ENCODE measurements around the gene POLD1. TPM values are rescaled to one million over a fixed set of nuclear protein-coding genes. Genes with fewer than 3 reads are reported as not detected.

The POLD1 gene
- total RNA-seq, 1 donor from 2014 or later: 54.4 TPM

DNA sequence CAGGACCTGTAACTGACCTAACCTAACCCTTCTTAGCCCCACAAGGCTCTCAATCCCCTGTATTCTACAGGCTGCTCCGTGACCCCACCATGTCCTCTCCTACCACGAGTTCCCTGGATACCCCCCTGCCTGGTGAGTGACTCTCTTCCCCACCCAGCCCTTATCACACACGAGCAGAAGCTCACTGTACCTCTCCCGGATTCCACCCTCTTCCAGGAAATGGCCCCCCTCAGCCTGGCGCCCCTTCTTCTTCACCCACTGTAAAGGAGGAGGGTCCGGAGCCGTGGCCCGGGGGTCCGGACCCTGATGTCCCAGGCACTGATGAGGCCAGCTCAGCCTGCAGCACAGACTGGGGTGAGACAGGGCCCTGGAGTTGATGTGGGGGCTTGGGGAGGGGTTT lies 6.6 kb upstream of the POLD1 start:
- DNase-seq (ENCODE audit: low spot score): no peak
- TF ChIP-seq CTCF (IDR thresholded peaks at IDR 0.05; ENCODE audit: unreplicated experiment): no peak
- Mint-ChIP-seq H3K9me3 (ENCODE audit: unreplicated experiment) (no peaks in the 10 kb centered on the region), H3K27ac (ENCODE audit: unreplicated experiment) (no peak overlapping the region), H3K4me1 (ENCODE audit: unreplicated experiment) (peaks cover 4% of the 10 kb centered on the region), H3K36me3 (ENCODE audit: low read depth, unreplicated experiment) (peaks cover 27% of the 10 kb centered on the region), H3K4me3 (ENCODE audit: unreplicated experiment) (peak overlapping the region; percentile 81), H3K27me3 (ENCODE audit: unreplicated experiment) (peaks cover 14% of the 10 kb centered on the region)

- no peak overlapping the region for H3K27ac Mint-ChIP-seq (ENCODE audit: unreplicated experiment)
- no peak for TF ChIP-seq CTCF (IDR thresholded peaks at IDR 0.05; ENCODE audit: unreplicated experiment)
- no peak for DNase-seq (ENCODE audit: low spot score)
- H3K36me3 Mint-ChIP-seq (ENCODE audit: low read depth, unreplicated experiment): peaks cover 30% of the 10 kb centered on the region
- peak overlapping the region; percentile 70 for H3K4me3 Mint-ChIP-seq (ENCODE audit: unreplicated experiment)
- H3K27me3 Mint-ChIP-seq (ENCODE audit: unreplicated experiment): peaks cover 17% of the 10 kb centered on the region
- peaks cover 6% of the 10 kb centered on the region for H3K4me1 Mint-ChIP-seq (ENCODE audit: unreplicated experiment)
- no peaks in the 10 kb centered on the region for H3K9me3 Mint-ChIP-seq (ENCODE audit: unreplicated experiment)
These were observed 5.8 kb upstream of the POLD1 start for GRCh38 chr19:50378169-50378862.

DNA sequence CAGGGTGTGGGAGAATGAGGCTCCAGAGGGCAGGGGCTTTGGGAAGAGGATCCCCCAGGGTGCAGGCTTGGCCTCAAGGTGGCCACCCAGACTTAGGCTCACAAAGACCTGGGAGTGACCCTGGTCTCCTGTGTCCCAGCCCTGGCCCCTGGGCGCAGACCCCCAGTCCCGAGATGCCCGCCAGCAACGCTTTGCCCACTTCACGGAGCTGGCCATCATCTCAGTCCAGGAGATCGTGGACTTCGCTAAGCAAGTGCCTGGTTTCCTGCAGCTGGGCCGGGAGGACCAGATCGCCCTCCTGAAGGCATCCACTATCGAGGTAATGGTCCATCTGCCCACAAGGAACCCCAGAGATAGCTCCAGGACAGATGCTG lies 5.3 kb upstream of the POLD1 start:
- no peak overlapping the region for H3K4me3 Mint-ChIP-seq (ENCODE audit: unreplicated experiment)
- TF ChIP-seq CTCF (IDR thresholded peaks at IDR 0.05; ENCODE audit: unreplicated experiment): no peak
- no peak overlapping the region for H3K27ac Mint-ChIP-seq (ENCODE audit: unreplicated experiment)
- DNase-seq (ENCODE audit: low spot score): no peak
- H3K27me3 Mint-ChIP-seq (ENCODE audit: unreplicated experiment): peaks cover 20% of the 10 kb centered on the region
- H3K4me1 Mint-ChIP-seq (ENCODE audit: unreplicated experiment): peaks cover 10% of the 10 kb centered on the region
- H3K9me3 Mint-ChIP-seq (ENCODE audit: unreplicated experiment): no peaks in the 10 kb centered on the region
- peaks cover 35% of the 10 kb centered on the region for H3K36me3 Mint-ChIP-seq (ENCODE audit: low read depth, unreplicated experiment)

DNA sequence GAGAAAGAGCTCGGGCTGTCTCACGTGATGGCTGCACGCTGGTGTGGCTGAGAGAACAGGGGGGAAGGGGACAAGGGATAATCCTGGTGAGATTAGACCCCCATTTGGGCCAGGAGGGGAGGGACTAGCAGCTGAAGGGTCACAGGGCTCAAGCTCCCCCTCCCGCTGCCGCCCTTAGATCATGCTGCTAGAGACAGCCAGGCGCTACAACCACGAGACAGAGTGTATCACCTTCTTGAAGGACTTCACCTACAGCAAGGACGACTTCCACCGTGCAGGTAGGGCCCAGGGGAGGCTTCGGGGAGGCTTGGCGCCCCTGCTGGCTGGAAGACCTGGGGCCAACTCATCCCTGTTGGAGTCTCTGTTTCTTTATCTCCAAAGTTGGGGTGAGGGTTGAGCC lies 4.5 kb upstream of the POLD1 start:
- Mint-ChIP-seq H3K9me3 (ENCODE audit: unreplicated experiment) (no peaks in the 10 kb centered on the region), H3K4me1 (ENCODE audit: unreplicated experiment) (peaks cover 11% of the 10 kb centered on the region), H3K4me3 (ENCODE audit: unreplicated experiment) (no peak overlapping the region), H3K27me3 (ENCODE audit: unreplicated experiment) (peaks cover 21% of the 10 kb centered on the region), H3K27ac (ENCODE audit: unreplicated experiment) (no peak overlapping the region), H3K36me3 (ENCODE audit: low read depth, unreplicated experiment) (peaks cover 36% of the 10 kb centered on the region)
- no peak for TF ChIP-seq CTCF (IDR thresholded peaks at IDR 0.05; ENCODE audit: unreplicated experiment)
- DNase-seq (ENCODE audit: low spot score): no peak

GRCh38 chr19:50380137-50380536 lies 4.0 kb upstream of the POLD1 start:
- H3K9me3 Mint-ChIP-seq (ENCODE audit: unreplicated experiment): no peaks in the 10 kb centered on the region
- H3K27ac Mint-ChIP-seq (ENCODE audit: unreplicated experiment): no peak overlapping the region
- H3K36me3 Mint-ChIP-seq (ENCODE audit: low read depth, unreplicated experiment): peaks cover 40% of the 10 kb centered on the region
- peak overlapping the region; percentile 37 for H3K4me3 Mint-ChIP-seq (ENCODE audit: unreplicated experiment)
- H3K4me1 Mint-ChIP-seq (ENCODE audit: unreplicated experiment): peaks cover 17% of the 10 kb centered on the region
- DNase-seq (ENCODE audit: low spot score): no peak
- TF ChIP-seq CTCF (IDR thresholded peaks at IDR 0.05; ENCODE audit: unreplicated experiment): no peak
- peaks cover 23% of the 10 kb centered on the region for H3K27me3 Mint-ChIP-seq (ENCODE audit: unreplicated experiment)
